ENCODE results near the gene CSTF1. TPM values are rescaled to one million over a fixed set of nuclear protein-coding genes. Genes with fewer than 3 reads are reported as not detected.

CSTF1 gene
- total RNA-seq, 1 experiment from 2014 or later, result 101 TPM

- peak; percentile 77 for DNase-seq (ENCODE audit: low read depth)
These were observed 37.1 kb downstream of the CSTF1 start for GRCh38 chr20:56429502-56429901.

- no peak for DNase-seq (ENCODE audit: low read depth)
These were observed 37.5 kb downstream of the CSTF1 start for GRCh38 chr20:56429941-56430340.

GRCh38 chr20:56430461-56430860 is 38.0 kb downstream of the CSTF1 start:
- no peak for DNase-seq (ENCODE audit: low read depth)

GRCh38 chr20:56430957-56431356 is 38.5 kb downstream of the CSTF1 start:
- DNase-seq (ENCODE audit: low read depth), result no peak

GRCh38 chr20:56431471-56431870 is 39.0 kb downstream of the CSTF1 start:
- no peak for DNase-seq (ENCODE audit: low read depth)

GRCh38 chr20:56433221-56433879 is 40.9 kb downstream of the CSTF1 start:
- DNase-seq (ENCODE audit: low read depth), result no peak

GRCh38 chr20:56433880-56434255 is 41.4 kb downstream of the CSTF1 start:
- DNase-seq (ENCODE audit: low read depth), result peak; percentile 71

GRCh38 chr20:56437196-56437960 is 44.9 kb downstream of the CSTF1 start:
- no peak for DNase-seq (ENCODE audit: low read depth)

GRCh38 chr20:56438284-56438683 is 45.8 kb downstream of the CSTF1 start:
- DNase-seq (ENCODE audit: low read depth), result no peak

- peak; percentile 98 for DNase-seq (ENCODE audit: low read depth)
These were observed 47.4 kb downstream of the CSTF1 start for GRCh38 chr20:56439771-56440291.

GRCh38 chr20:56440346-56441007 is 48.0 kb downstream of the CSTF1 start:
- peak; percentile 95 for DNase-seq (ENCODE audit: low read depth)

- peak; percentile 38 for DNase-seq (ENCODE audit: low read depth)
These were observed 50.2 kb downstream of the CSTF1 start for GRCh38 chr20:56442389-56443365.

- DNase-seq (ENCODE audit: low read depth), result peak; percentile 47
These were observed 51.5 kb downstream of the CSTF1 start for GRCh38 chr20:56443654-56444540.

- DNase-seq (ENCODE audit: low read depth), result no peak
These were observed 52.7 kb downstream of the CSTF1 start for GRCh38 chr20:56445130-56445529.

GRCh38 chr20:56445540-56445939 is 53.1 kb downstream of the CSTF1 start:
- no peak for DNase-seq (ENCODE audit: low read depth)

GRCh38 chr20:56447227-56447626 is 54.8 kb downstream of the CSTF1 start:
- no peak for DNase-seq (ENCODE audit: low read depth)

GRCh38 chr20:56449459-56449858 is 57.0 kb downstream of the CSTF1 start:
- DNase-seq (ENCODE audit: low read depth), result no peak

- no peak for DNase-seq (ENCODE audit: low read depth)
These were observed 58.8 kb downstream of the CSTF1 start for GRCh38 chr20:56451056-56451765.

GRCh38 chr20:56453352-56453751 is 60.9 kb downstream of the CSTF1 start:
- DNase-seq (ENCODE audit: low read depth), result no peak

GRCh38 chr20:56454754-56455153 is 62.3 kb downstream of the CSTF1 start:
- DNase-seq (ENCODE audit: low read depth), result no peak

Measured in M059J (cell line).